Measurements from ENCODE around the gene CRIP2.

The CRIP2 gene

GRCh38 chr14:105449276-105450122 lies 25.1 kb upstream of the CRIP2 start:
- no peaks in the 10 kb centered on the region for H3K9me3 Mint-ChIP-seq
- H3K27ac Mint-ChIP-seq = no peak overlapping the region
- intact Hi-C loops (cut with micrococcal nuclease) = loop anchor here (2.0 kb wide), 2 partner anchors 41 to 79 kb away; partner anchors contain the start of gene TEDC1
- peaks cover 87% of the 10 kb centered on the region for H3K36me3 Mint-ChIP-seq (ENCODE audit: low read depth)
- H3K4me3 Mint-ChIP-seq = no peak overlapping the region
- no peaks in the 10 kb centered on the region for H3K4me1 Mint-ChIP-seq (ENCODE audit: low read depth)
- no peaks in the 10 kb centered on the region for H3K27me3 Mint-ChIP-seq

- H3K27ac Mint-ChIP-seq = no peak overlapping the region
- intact Hi-C loops (cut with micrococcal nuclease) = no loop called here
- no peaks in the 10 kb centered on the region for H3K9me3 Mint-ChIP-seq
- no peaks in the 10 kb centered on the region for H3K4me1 Mint-ChIP-seq (ENCODE audit: low read depth)
- H3K36me3 Mint-ChIP-seq (ENCODE audit: low read depth) = peaks cover 87% of the 10 kb centered on the region
- H3K4me3 Mint-ChIP-seq = no peak overlapping the region
- no peaks in the 10 kb centered on the region for H3K27me3 Mint-ChIP-seq
Measured at GRCh38 chr14:105450123-105450505, 24.5 kb upstream of the CRIP2 start.

GRCh38 chr14:105450864-105451720 lies 23.5 kb upstream of the CRIP2 start:
- Mint-ChIP-seq H3K36me3 (ENCODE audit: low read depth) (peaks cover 87% of the 10 kb centered on the region), H3K4me1 (ENCODE audit: low read depth) (no peaks in the 10 kb centered on the region), H3K9me3 (no peaks in the 10 kb centered on the region), H3K4me3 (no peak overlapping the region), H3K27me3 (no peaks in the 10 kb centered on the region), H3K27ac (no peak overlapping the region)
- intact Hi-C loops (cut with micrococcal nuclease) = no loop called here

GRCh38 chr14:105452963-105453362 lies 21.7 kb upstream of the CRIP2 start:
- H3K27ac Mint-ChIP-seq = no peak overlapping the region
- peaks cover 89% of the 10 kb centered on the region for H3K36me3 Mint-ChIP-seq (ENCODE audit: low read depth)
- H3K9me3 Mint-ChIP-seq = no peaks in the 10 kb centered on the region
- no peaks in the 10 kb centered on the region for H3K4me1 Mint-ChIP-seq (ENCODE audit: low read depth)
- no peaks in the 10 kb centered on the region for H3K27me3 Mint-ChIP-seq
- no peak overlapping the region for H3K4me3 Mint-ChIP-seq
- intact Hi-C loops (cut with micrococcal nuclease) = no loop called here

- peaks cover 94% of the 10 kb centered on the region for H3K36me3 Mint-ChIP-seq (ENCODE audit: low read depth)
- H3K27ac Mint-ChIP-seq = no peak overlapping the region
- intact Hi-C loops (cut with micrococcal nuclease) = no loop called here
- no peaks in the 10 kb centered on the region for H3K27me3 Mint-ChIP-seq
- H3K4me1 Mint-ChIP-seq (ENCODE audit: low read depth) = no peaks in the 10 kb centered on the region
- H3K9me3 Mint-ChIP-seq = no peaks in the 10 kb centered on the region
- H3K4me3 Mint-ChIP-seq = no peak overlapping the region
Measured at GRCh38 chr14:105453847-105454246, 20.8 kb upstream of the CRIP2 start.

- Mint-ChIP-seq H3K27me3 (no peaks in the 10 kb centered on the region), H3K4me3 (no peak overlapping the region), H3K9me3 (no peaks in the 10 kb centered on the region), H3K36me3 (ENCODE audit: low read depth) (peaks cover 86% of the 10 kb centered on the region), H3K4me1 (ENCODE audit: low read depth) (no peaks in the 10 kb centered on the region), H3K27ac (no peak overlapping the region)
- intact Hi-C loops (cut with micrococcal nuclease) = no loop called here
Measured at GRCh38 chr14:105455086-105455640, 19.5 kb upstream of the CRIP2 start.

GRCh38 chr14:105455766-105456660 lies 18.6 kb upstream of the CRIP2 start:
- intact Hi-C loops (cut with micrococcal nuclease) = no loop called here
- no peak overlapping the region for H3K4me3 Mint-ChIP-seq
- H3K27me3 Mint-ChIP-seq = no peaks in the 10 kb centered on the region
- peaks cover 86% of the 10 kb centered on the region for H3K36me3 Mint-ChIP-seq (ENCODE audit: low read depth)
- H3K4me1 Mint-ChIP-seq (ENCODE audit: low read depth) = no peaks in the 10 kb centered on the region
- no peak overlapping the region for H3K27ac Mint-ChIP-seq
- H3K9me3 Mint-ChIP-seq = no peaks in the 10 kb centered on the region

- Mint-ChIP-seq H3K27me3 (no peaks in the 10 kb centered on the region), H3K4me3 (no peak overlapping the region), H3K4me1 (ENCODE audit: low read depth) (no peaks in the 10 kb centered on the region), H3K36me3 (ENCODE audit: low read depth) (peaks cover 86% of the 10 kb centered on the region), H3K27ac (no peak overlapping the region), H3K9me3 (no peaks in the 10 kb centered on the region)
- intact Hi-C loops (cut with micrococcal nuclease) = no loop called here
Measured at GRCh38 chr14:105456736-105457617, 17.6 kb upstream of the CRIP2 start.

- no peaks in the 10 kb centered on the region for H3K4me1 Mint-ChIP-seq (ENCODE audit: low read depth)
- no peak overlapping the region for H3K27ac Mint-ChIP-seq
- intact Hi-C loops (cut with micrococcal nuclease) = no loop called here
- H3K27me3 Mint-ChIP-seq = no peaks in the 10 kb centered on the region
- no peaks in the 10 kb centered on the region for H3K9me3 Mint-ChIP-seq
- H3K4me3 Mint-ChIP-seq = no peak overlapping the region
- H3K36me3 Mint-ChIP-seq (ENCODE audit: low read depth) = peaks cover 86% of the 10 kb centered on the region
Measured at GRCh38 chr14:105458010-105458409, 16.6 kb upstream of the CRIP2 start.

GRCh38 chr14:105458571-105458970 lies 16.1 kb upstream of the CRIP2 start:
- H3K4me1 Mint-ChIP-seq (ENCODE audit: low read depth) = no peaks in the 10 kb centered on the region
- peaks cover 86% of the 10 kb centered on the region for H3K36me3 Mint-ChIP-seq (ENCODE audit: low read depth)
- no peaks in the 10 kb centered on the region for H3K9me3 Mint-ChIP-seq
- no peak overlapping the region for H3K27ac Mint-ChIP-seq
- no peak overlapping the region for H3K4me3 Mint-ChIP-seq
- H3K27me3 Mint-ChIP-seq = no peaks in the 10 kb centered on the region
- intact Hi-C loops (cut with micrococcal nuclease) = no loop called here

- no peak overlapping the region for H3K27ac Mint-ChIP-seq
- H3K4me3 Mint-ChIP-seq = no peak overlapping the region
- H3K4me1 Mint-ChIP-seq (ENCODE audit: low read depth) = no peaks in the 10 kb centered on the region
- intact Hi-C loops (cut with micrococcal nuclease) = no loop called here
- peaks cover 86% of the 10 kb centered on the region for H3K36me3 Mint-ChIP-seq (ENCODE audit: low read depth)
- no peaks in the 10 kb centered on the region for H3K9me3 Mint-ChIP-seq
- H3K27me3 Mint-ChIP-seq = no peaks in the 10 kb centered on the region
Measured at GRCh38 chr14:105460116-105460515, 14.5 kb upstream of the CRIP2 start.

- no peak overlapping the region for H3K27ac Mint-ChIP-seq
- peaks cover 86% of the 10 kb centered on the region for H3K36me3 Mint-ChIP-seq (ENCODE audit: low read depth)
- H3K27me3 Mint-ChIP-seq = no peaks in the 10 kb centered on the region
Measured at GRCh38 chr14:105460616-105461015, 14.0 kb upstream of the CRIP2 start.

GRCh38 chr14:105461903-105462302 lies 12.7 kb upstream of the CRIP2 start:
- H3K4me1 Mint-ChIP-seq (ENCODE audit: low read depth) = no peaks in the 10 kb centered on the region
- H3K36me3 Mint-ChIP-seq (ENCODE audit: low read depth) = peaks cover 86% of the 10 kb centered on the region
- no peak overlapping the region for H3K4me3 Mint-ChIP-seq
- H3K27ac Mint-ChIP-seq = no peak overlapping the region
- intact Hi-C loops (cut with micrococcal nuclease) = no loop called here
- no peaks in the 10 kb centered on the region for H3K9me3 Mint-ChIP-seq
- no peaks in the 10 kb centered on the region for H3K27me3 Mint-ChIP-seq

More at GRCh38 chr14:105460616-105461015, 14.0 kb upstream of the CRIP2 start:
- Mint-ChIP-seq H3K4me3 (no peak overlapping the region), H3K4me1 (ENCODE audit: low read depth) (no peaks in the 10 kb centered on the region), H3K9me3 (no peaks in the 10 kb centered on the region)
- intact Hi-C loops (cut with micrococcal nuclease) = no loop called here

All from dendritic cell treated with granulocyte-macrophage colony-stimulating factor and Interleukin-4, amounts not matched to agents 40 ng/mL and 50 ng/mL, for 4 days (primary cell).